8988T (cell line): ENCODE results near the gene BEST2.

Experiments used
- DNase-seq: peaks from one replicate; pipeline ENCODE4 v3.0.0; 2011

Gene BEST2

GRCh38 chr19:12773571-12773970 is 22.0 kb downstream of the BEST2 start:
- DNase-seq = no peak

- DNase-seq = no peak
These were observed 23.3 kb downstream of the BEST2 start, which contains the start of gene HOOK2 for GRCh38 chr19:12774588-12775555. Gene HOOK2, minus strand, starts transcription at chr19:12775552. Its CDS starts 103 bp downstream, at chr19:12775449.

GRCh38 chr19:12777217-12778016 is 25.8 kb downstream of the BEST2 start:
- peak; percentile 76 for DNase-seq

- DNase-seq = no peak
These were observed 26.7 kb downstream of the BEST2 start for GRCh38 chr19:12778017-12778904.

- no peak for DNase-seq
These were observed 27.2 kb downstream of the BEST2 start for GRCh38 chr19:12778905-12779161.

- DNase-seq = no peak
These were observed 27.8 kb downstream of the BEST2 start for GRCh38 chr19:12779162-12779993.

GRCh38 chr19:12782174-12782423 is 30.5 kb downstream of the BEST2 start:
- DNase-seq = no peak

- DNase-seq = no peak
These were observed 31.1 kb downstream of the BEST2 start for GRCh38 chr19:12782424-12783290.

GRCh38 chr19:12783291-12783848 is 31.8 kb downstream of the BEST2 start:
- no peak for DNase-seq

- no peak for DNase-seq
These were observed 32.3 kb downstream of the BEST2 start for GRCh38 chr19:12783849-12784393.

- DNase-seq = no peak
These were observed 32.8 kb downstream of the BEST2 start for GRCh38 chr19:12784394-12784870.

GRCh38 chr19:12784871-12785430 is 33.4 kb downstream of the BEST2 start:
- no peak for DNase-seq

- no peak for DNase-seq
These were observed 33.9 kb downstream of the BEST2 start for GRCh38 chr19:12785431-12786031.

- DNase-seq = no peak
These were observed 34.7 kb downstream of the BEST2 start for GRCh38 chr19:12786141-12786870.

GRCh38 chr19:12786952-12787351 is 35.4 kb downstream of the BEST2 start:
- no peak for DNase-seq

GRCh38 chr19:12787458-12787857 is 35.9 kb downstream of the BEST2 start:
- DNase-seq = no peak

GRCh38 chr19:12788042-12788681 is 36.6 kb downstream of the BEST2 start:
- no peak for DNase-seq

GRCh38 chr19:12788682-12789097 is 37.1 kb downstream of the BEST2 start:
- peak; percentile 30 for DNase-seq
